Mesothelial cell of epicardium (in vitro differentiated cells): Measurements from ENCODE around the gene ATP5PF. TPM values are rescaled to one million over a fixed set of nuclear protein-coding genes. Genes with fewer than 3 reads are reported as not detected.

ENCODE experiments used
- DNase-seq, 2 experiments: peaks; one replicate each; pipeline ENCODE4 v3.0.0; 2021; ENCODE audit warnings: low spot score in 2 of 2; ENCODE audit not compliant: unreplicated experiment in 2 of 2
- H3K27ac Mint-ChIP-seq: 2 replicates; pipeline ENCODE4 v1.8.0; 2021; ENCODE audit warnings: mixed read lengths
- H3K27me3 Mint-ChIP-seq: 2 replicates; pipeline ENCODE4 v1.8.0; 2021; ENCODE audit warnings: low read depth, mixed read lengths
- H3K36me3 Mint-ChIP-seq: 2 replicates; pipeline ENCODE4 v1.8.0; 2021; ENCODE audit warnings: mixed read lengths
- H3K4me1 Mint-ChIP-seq: 2 replicates; pipeline ENCODE4 v1.8.0; 2021; ENCODE audit warnings: mixed read lengths
- H3K4me3 Mint-ChIP-seq: 2 replicates; pipeline ENCODE4 v1.8.0; 2021; ENCODE audit warnings: mild to moderate bottlenecking, moderate library complexity, mixed read lengths
- H3K9me3 Mint-ChIP-seq: 2 replicates; pipeline ENCODE4 v1.8.0; 2021; ENCODE audit warnings: mixed read lengths
- total RNA-seq: library from RNA; stranded (reverse); gene quantifications from 3 replicates; pipeline ENCODE4 v1.2.1, GENCODE V29; 2021
- TF ChIP-seq, protein P1 (sequence below): fragments of 200-600 bp; sonication (generic); IDR thresholded peaks from one replicate; pipeline ENCODE4 v1.5.0; 2021; ENCODE audit warnings: antibody characterized with exemption; ENCODE audit not compliant: unreplicated experiment

ATP5PF gene
- total RNA-seq, 1 donor from 2014 or later: 105 TPM

DNA sequence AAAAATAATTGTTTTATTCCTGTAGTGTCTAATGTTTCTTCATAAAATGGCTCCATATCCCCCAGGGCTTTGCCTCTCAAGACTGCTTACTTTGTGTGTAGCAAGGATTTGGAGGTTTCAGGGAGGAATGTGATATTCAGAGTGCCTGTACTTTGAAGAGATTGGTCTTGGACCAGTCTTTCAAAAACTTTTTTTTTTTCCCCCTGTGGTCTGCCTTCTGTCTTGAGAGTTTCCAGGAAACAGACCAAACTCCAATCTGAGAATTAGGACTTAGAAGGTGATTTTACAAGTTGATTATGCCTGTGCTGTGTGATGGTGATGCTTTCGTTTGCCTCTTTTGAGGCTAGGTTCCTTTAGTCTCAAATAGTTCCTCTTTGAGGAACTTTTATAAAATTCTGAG is 26.0 kb upstream of the ATP5PF start:
- TF ChIP-seq, protein P1, sequence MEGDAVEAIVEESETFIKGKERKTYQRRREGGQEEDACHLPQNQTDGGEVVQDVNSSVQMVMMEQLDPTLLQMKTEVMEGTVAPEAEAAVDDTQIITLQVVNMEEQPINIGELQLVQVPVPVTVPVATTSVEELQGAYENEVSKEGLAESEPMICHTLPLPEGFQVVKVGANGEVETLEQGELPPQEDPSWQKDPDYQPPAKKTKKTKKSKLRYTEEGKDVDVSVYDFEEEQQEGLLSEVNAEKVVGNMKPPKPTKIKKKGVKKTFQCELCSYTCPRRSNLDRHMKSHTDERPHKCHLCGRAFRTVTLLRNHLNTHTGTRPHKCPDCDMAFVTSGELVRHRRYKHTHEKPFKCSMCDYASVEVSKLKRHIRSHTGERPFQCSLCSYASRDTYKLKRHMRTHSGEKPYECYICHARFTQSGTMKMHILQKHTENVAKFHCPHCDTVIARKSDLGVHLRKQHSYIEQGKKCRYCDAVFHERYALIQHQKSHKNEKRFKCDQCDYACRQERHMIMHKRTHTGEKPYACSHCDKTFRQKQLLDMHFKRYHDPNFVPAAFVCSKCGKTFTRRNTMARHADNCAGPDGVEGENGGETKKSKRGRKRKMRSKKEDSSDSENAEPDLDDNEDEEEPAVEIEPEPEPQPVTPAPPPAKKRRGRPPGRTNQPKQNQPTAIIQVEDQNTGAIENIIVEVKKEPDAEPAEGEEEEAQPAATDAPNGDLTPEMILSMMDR: no peak
- peaks cover 4% of the 10 kb centered on the region for H3K4me1 Mint-ChIP-seq
- no peak overlapping the region for H3K27ac Mint-ChIP-seq
- peaks cover 49% of the 10 kb centered on the region for H3K36me3 Mint-ChIP-seq
- DNase-seq: no peak
- H3K4me3 Mint-ChIP-seq: no peak overlapping the region
- no peaks in the 10 kb centered on the region for H3K9me3 Mint-ChIP-seq
- no peaks in the 10 kb centered on the region for H3K27me3 Mint-ChIP-seq

GRCh38 chr21:25760061-25760460 is 25.4 kb upstream of the ATP5PF start:
- Mint-ChIP-seq H3K9me3 (no peaks in the 10 kb centered on the region), H3K4me1 (no peaks in the 10 kb centered on the region), H3K36me3 (peaks cover 44% of the 10 kb centered on the region), H3K27ac (no peak overlapping the region), H3K4me3 (no peak overlapping the region), H3K27me3 (no peaks in the 10 kb centered on the region)
- no peak for DNase-seq
- TF ChIP-seq, protein P1: no peak

GRCh38 chr21:25759573-25759972 is 24.9 kb upstream of the ATP5PF start:
- H3K4me3 Mint-ChIP-seq: no peak overlapping the region

GRCh38 chr21:25757531-25757930 is 22.8 kb upstream of the ATP5PF start:
- no peak overlapping the region for H3K4me3 Mint-ChIP-seq
- no peaks in the 10 kb centered on the region for H3K27me3 Mint-ChIP-seq
- TF ChIP-seq, protein P1: no peak
- peaks cover 43% of the 10 kb centered on the region for H3K36me3 Mint-ChIP-seq
- H3K27ac Mint-ChIP-seq: no peak overlapping the region
- DNase-seq: no peak
- H3K4me1 Mint-ChIP-seq: peaks cover 3% of the 10 kb centered on the region
- H3K9me3 Mint-ChIP-seq: no peaks in the 10 kb centered on the region

More at GRCh38 chr21:25759573-25759972, 24.9 kb upstream of the ATP5PF start:
- peaks cover 42% of the 10 kb centered on the region for H3K36me3 Mint-ChIP-seq
- DNase-seq: no peak
- TF ChIP-seq, protein P1: no peak
- H3K27me3 Mint-ChIP-seq: no peaks in the 10 kb centered on the region
- no peaks in the 10 kb centered on the region for H3K9me3 Mint-ChIP-seq
- H3K27ac Mint-ChIP-seq: no peak overlapping the region
- no peaks in the 10 kb centered on the region for H3K4me1 Mint-ChIP-seq

GRCh38 chr21:25756190-25756932 is 21.7 kb upstream of the ATP5PF start:
- Mint-ChIP-seq H3K4me3 (no peak overlapping the region), H3K9me3 (no peaks in the 10 kb centered on the region), H3K36me3 (peaks cover 49% of the 10 kb centered on the region), H3K27me3 (no peaks in the 10 kb centered on the region), H3K4me1 (peaks cover 8% of the 10 kb centered on the region), H3K27ac (peak overlapping the region; percentile 7)
- TF ChIP-seq, protein P1: no peak
- DNase-seq: no peak
